ENCODE measurements around the gene DLAT.
"Not testable (repeated sequence)": the region's sequence is repeated elsewhere in the genome, so short reads cannot be mapped to it uniquely, and the experiment has no call there.

DLAT gene

DNA sequence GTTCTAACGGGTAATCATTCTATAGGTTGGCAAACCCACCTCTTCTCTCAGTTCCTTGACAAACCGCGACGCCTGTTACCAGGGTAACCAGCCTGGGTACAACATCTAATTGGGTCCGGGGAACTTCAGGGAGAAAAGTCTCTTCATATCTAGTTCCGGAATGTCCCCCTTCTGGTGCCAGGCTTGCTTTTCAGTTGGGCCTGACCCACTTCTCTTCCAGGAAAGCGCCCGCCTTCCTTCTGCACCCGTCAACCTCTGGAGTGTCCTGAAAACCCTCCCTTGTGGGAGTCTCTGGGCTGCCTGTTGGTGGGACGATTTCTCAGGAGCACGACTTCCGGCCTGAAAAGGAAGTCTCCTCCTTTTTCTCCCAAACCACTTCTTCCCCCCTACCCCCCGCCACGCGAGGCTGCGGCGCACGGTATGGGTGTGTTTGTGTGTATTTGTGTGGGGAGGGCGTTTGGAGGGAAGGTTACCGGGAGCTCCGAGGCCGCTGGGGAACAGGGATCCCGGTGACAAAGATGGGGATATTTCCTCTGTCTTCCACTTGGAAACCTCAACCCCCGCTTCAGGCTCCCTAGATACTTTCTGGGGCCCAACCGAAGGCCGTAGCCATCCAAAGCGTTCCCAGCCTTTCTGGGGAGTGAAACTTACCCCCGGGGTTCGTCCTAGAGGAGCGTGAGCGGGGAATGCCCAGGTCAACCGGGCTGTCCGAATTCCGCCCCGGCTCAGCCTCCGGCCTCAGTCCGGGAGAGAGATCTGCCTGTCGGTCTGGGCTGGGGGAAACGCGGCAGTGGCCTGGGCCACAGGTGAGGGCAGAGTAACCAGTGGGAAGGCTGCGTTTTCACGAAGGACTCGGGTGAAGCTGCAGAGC lies 49.0 kb downstream of the DLAT start, which contains the start of the genes NKAPD1 and PIH1D2:
TSS of gene NKAPD1 (plus strand) at position 359 of the 871 bp plus-strand sequence. CDS start 1,276 bp downstream, outside the sequence.
TSS of gene PIH1D2 (minus strand) at position 77 of the 871 bp plus-strand sequence. CDS start 843 bp downstream, outside the sequence.
- peak within 1 kb of the TSS; percentile 97 for H3K27ac ChIP-seq
- peak within 1 kb of the TSS; percentile 98 for H3K4me3 ChIP-seq
- no peaks in the 10 kb centered on the region for H3K27me3 ChIP-seq
- peak within 1 kb of the TSS; percentile 80 for H3K4me2 ChIP-seq
- H3K9me3 ChIP-seq, result no peaks in the 10 kb centered on the region
- peaks cover 28% of the 10 kb centered on the region for H3K4me1 ChIP-seq
- H4K20me1 ChIP-seq, result no peaks in the 10 kb centered on the region
- peaks cover 37% of the 10 kb centered on the region for H3K36me3 ChIP-seq
- no peak for TF ChIP-seq Cebpa-rat (IDR thresholded peaks at IDR 0.05)
- H3K9ac ChIP-seq, result peak within 1 kb of the TSS; percentile 97

DNA sequence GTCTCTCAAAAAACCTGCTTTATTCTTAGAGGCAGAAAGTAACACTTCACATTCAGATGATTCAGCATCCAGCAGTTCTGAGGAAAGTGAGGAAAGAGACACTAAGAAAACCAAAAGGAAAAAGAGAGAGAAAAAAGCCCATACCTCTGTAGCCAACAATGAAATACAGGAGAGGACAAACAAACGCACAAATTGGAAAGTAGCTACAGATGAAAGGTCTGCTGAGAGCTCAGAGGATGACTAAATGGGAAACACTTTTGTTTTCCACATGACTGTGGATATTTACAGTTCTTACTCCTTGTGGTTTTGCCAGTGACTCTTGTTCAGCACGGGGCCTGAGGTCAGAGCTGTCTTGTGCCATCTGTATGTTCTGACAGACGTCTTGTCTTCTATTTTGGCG lies 57.5 kb downstream of the DLAT start:
- TF ChIP-seq Cebpa-rat (IDR thresholded peaks at IDR 0.05), result no peak
- H3K9ac ChIP-seq, result no peak overlapping the region
- H3K4me1 ChIP-seq, result peaks cover 16% of the 10 kb centered on the region
- no peaks in the 10 kb centered on the region for H3K9me3 ChIP-seq
- peaks cover 9% of the 10 kb centered on the region; the same call in 1 of the 2 replicates for H4K20me1 ChIP-seq
- no peak overlapping the region for H3K4me2 ChIP-seq
- no peak overlapping the region for H3K27ac ChIP-seq
- no peak overlapping the region for H3K4me3 ChIP-seq
- H3K36me3 ChIP-seq, result peaks cover 75% of the 10 kb centered on the region
- no peaks in the 10 kb centered on the region for H3K27me3 ChIP-seq

DNA sequence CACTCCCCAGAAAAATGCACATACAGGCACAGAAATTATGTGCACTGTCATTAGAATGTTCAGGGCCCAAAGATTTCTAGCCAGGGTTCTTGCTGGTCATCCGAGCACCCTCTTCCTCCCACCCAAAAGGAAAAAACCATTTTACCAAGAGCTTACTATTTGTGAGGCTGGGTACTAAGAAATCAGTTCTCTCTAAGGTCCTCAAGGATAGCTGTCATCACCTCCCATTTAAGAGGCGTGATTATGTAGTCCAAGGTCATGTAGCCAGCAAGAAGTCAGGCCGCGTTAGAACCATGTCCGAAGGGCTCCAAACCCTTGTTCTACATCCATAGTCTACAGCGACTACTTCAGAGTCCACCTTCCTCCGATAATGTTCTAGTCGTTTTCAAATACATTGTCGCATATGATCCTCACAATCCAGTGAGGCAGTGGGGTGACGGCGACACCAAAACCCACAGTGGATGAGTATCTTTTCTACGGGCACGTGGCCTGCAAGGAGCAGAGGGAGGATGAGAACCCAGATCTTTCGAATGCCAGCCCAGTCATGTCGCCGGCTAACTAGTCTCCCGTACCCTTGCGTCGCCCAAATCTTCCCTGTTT lies 60.7 kb downstream of the DLAT start:
- TF ChIP-seq Cebpa-rat (IDR thresholded peaks at IDR 0.05), result no peak
- peak overlapping the region; percentile 87 for H3K4me3 ChIP-seq
- H3K9me3 ChIP-seq, result no peaks in the 10 kb centered on the region
- H3K4me2 ChIP-seq, result peak overlapping the region; percentile 84
- H4K20me1 ChIP-seq, result peaks cover 9% of the 10 kb centered on the region; the same call in 1 of the 2 replicates
- H3K36me3 ChIP-seq, result peaks cover 75% of the 10 kb centered on the region
- H3K27ac ChIP-seq, result peak overlapping the region; percentile 82
- peaks cover 35% of the 10 kb centered on the region for H3K4me1 ChIP-seq
- no peaks in the 10 kb centered on the region for H3K27me3 ChIP-seq
- peak overlapping the region; percentile 83 for H3K9ac ChIP-seq

DNA sequence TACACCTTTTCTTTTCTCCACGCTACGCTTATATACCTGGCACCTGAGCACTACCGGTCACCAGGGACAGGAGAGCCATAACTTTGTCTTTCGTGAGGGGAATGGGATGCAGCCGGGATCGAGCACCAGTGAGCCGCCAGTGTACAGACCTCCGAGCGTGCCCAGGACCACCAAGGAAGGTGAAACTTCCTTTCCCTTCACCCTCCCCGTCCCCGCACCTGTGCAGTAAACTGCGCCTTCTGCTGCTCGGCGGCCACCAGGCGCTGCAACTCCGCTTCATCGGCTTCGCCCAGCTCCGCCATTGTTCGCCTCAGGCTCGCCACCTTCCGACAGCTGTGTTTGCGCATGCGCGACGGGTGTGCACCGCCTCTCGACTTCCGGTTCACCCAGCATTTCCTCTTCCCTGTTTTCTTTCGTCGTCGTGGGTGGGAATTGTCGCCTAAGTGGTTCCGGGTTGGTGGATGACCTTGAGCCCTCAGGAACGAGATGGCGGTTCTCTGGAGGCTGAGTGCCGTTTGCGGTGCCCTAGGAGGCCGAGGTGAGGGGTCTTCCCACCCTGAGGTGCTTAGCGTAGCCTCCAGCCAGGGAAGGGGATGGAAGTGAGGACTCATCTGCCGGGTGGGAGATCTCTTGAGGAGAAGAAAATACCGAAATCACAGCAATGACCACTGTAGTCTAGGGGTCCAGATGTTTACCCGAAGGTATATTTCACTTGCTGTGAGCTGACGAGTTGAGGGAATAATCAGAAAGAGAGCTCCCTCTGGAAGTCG lies 61.4 kb downstream of the DLAT start, which contains the start of the genes SDHD and TIMM8B:
TSS of gene SDHD (plus strand) at position 452 of the 770 bp plus-strand sequence. CDS start at position 487, 35 bp downstream.
TSS of gene TIMM8B (minus strand) at position 335 of the 770 bp plus-strand sequence. CDS start at position 302, 33 bp downstream.
- Histone ChIP-seq H3K27me3 (no peaks in the 10 kb centered on the region), H3K36me3 (peaks cover 75% of the 10 kb centered on the region), H3K4me2 (peak within 1 kb of the TSS; percentile 93), H3K9me3 (no peaks in the 10 kb centered on the region), H3K4me3 (peak within 1 kb of the TSS; percentile 87), H3K9ac (peak within 1 kb of the TSS; percentile 83), H3K27ac (peak within 1 kb of the TSS; percentile 82), H3K4me1 (peaks cover 35% of the 10 kb centered on the region), H4K20me1 (peaks cover 9% of the 10 kb centered on the region; the same call in 1 of the 2 replicates)
- TF ChIP-seq Cebpa-rat (IDR thresholded peaks at IDR 0.05), result no peak

DNA sequence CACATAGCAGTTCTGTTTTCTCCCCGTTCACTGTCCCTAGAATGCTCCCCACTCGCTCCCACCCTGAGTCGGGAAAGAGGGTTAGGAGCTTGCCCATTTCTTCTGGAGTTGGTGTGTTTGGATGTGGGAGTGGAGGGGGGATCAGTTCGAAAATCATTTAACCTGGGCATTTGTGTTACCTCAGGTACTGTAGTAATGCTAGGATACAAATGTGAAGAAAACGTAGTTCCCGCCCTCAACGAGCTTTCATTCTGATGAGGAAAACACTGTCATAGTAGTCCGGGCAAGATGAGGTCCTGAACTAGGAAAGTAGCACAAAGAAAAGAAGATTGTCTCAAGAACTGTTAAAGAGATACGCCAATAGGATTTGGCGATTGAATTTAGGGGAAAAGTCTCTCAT lies 62.0 kb downstream of the DLAT start:
- Histone ChIP-seq H3K27ac (peak overlapping the region; percentile 82), H3K36me3 (peaks cover 76% of the 10 kb centered on the region)
- TF ChIP-seq Cebpa-rat (IDR thresholded peaks at IDR 0.05), result no peak

DNA sequence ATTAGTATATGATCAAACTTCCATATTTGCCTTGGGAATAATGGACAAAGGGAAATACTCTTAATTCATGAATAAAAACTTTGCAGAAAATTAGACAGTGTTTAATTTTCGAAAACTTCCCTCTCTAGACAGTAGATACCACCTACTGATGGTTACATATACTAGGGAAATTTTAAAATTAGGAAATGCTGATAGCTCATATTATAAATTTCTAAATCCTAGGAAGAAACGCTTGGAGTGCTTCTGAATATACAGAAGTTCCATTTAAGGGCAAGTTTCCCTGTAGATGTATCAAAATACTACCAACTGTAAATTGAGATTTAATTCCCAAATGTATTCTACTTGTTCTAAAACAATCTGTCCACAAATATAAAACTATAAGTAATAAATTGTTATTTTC lies 70.1 kb downstream of the DLAT start:
- H4K20me1 ChIP-seq, H3K9me3 ChIP-seq, H3K27ac ChIP-seq, H3K27me3 ChIP-seq, H3K4me2 ChIP-seq, H3K4me3 ChIP-seq, H3K4me1 ChIP-seq, H3K9ac ChIP-seq: not testable (repeated sequence)
- peaks cover 73% of the 10 kb centered on the region for H3K36me3 ChIP-seq

More for the DNA sequence above, 62.0 kb downstream of the DLAT start:
- Histone ChIP-seq H3K9ac (peak overlapping the region; percentile 83), H3K9me3 (no peaks in the 10 kb centered on the region), H3K4me3 (peak overlapping the region; percentile 87), H4K20me1 (peaks cover 9% of the 10 kb centered on the region; the same call in 1 of the 2 replicates), H3K4me2 (peak overlapping the region; percentile 93), H3K4me1 (peaks cover 35% of the 10 kb centered on the region), H3K27me3 (no peaks in the 10 kb centered on the region)

DNA sequence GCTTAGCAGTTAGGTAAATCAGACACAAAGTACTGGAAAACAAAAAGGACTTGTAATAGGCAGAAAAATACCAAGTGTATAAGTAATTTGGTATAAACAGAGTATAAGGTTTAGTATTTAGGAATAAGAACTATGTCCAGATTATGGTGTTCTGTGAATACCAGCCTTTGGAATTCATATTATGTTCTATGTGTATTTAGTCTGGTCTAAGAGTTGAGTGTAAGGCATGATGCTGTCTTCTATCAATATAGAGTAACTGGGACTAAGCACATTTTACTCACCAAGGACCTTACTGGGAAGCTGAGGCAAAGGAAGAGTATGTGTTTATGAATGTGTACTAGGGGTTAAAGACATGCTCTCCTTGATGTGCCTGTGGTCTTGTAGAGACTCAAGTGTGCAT lies 71.0 kb downstream of the DLAT start:
- H3K36me3 ChIP-seq, result peaks cover 64% of the 10 kb centered on the region
- no peaks in the 10 kb centered on the region for H3K4me1 ChIP-seq
- no peak overlapping the region for H3K4me2 ChIP-seq

DNA sequence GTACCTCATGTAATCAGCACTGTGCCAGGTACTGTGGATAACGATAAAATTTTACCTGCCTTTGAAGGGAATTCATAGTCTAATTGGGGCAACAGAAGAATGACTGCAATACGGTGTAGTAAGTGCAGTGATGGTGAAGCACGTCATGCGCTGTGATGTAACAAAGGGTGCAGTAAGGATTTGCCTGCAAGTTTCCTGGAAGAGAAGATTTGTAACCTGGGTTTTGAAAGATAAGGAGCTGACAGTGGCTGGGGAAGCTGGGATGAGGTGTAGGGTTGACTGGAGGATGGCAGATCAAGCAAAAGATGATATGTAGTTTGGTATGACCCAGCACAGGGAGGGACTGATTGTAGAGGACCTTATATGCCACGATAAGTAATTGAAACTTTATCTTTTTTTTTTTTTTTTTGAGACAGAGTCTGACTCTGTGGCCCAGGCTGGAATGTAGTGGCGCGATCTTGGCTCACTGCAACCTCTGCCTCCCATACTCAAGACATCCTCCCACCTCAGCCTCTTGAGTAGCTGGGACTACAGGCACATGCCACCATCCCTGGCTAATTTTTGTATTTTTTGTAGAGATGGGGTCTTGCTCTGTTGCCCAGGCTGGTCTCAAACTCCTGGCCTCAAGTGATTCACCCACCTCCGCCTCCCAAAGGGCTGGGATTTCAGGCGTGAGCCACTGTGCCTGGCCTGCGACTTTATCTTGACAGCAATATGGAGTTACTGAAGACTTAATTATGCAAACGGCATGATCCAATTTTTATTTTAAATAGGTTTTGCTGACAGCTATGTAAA lies 72.7 kb downstream of the DLAT start:
- TF ChIP-seq Cebpa-rat (IDR thresholded peaks at IDR 0.05), result no peak
- Histone ChIP-seq H3K9me3 (no peaks in the 10 kb centered on the region), H4K20me1 (no peaks in the 10 kb centered on the region), H3K27ac (no peak overlapping the region), H3K4me3 (no peak overlapping the region), H3K4me2 (no peak overlapping the region), H3K36me3 (peaks cover 47% of the 10 kb centered on the region), H3K27me3 (no peaks in the 10 kb centered on the region), H3K4me1 (no peaks in the 10 kb centered on the region), H3K9ac (no peak overlapping the region)

More for the DNA sequence above, 71.0 kb downstream of the DLAT start:
- no peaks in the 10 kb centered on the region for H3K9me3 ChIP-seq
- no peak overlapping the region for H3K27ac ChIP-seq
- TF ChIP-seq Cebpa-rat (IDR thresholded peaks at IDR 0.05), result no peak
- H3K27me3 ChIP-seq, result no peaks in the 10 kb centered on the region
- no peak overlapping the region for H3K9ac ChIP-seq
- H3K4me3 ChIP-seq, result no peak overlapping the region
- 0 out of 2 replicates have a peak, but pooled peaks cover 4% of the 10 kb centered on the region for H4K20me1 ChIP-seq
